Measurements from ENCODE around the gene CCDC63. TPM values are rescaled to one million over a fixed set of nuclear protein-coding genes. Genes with fewer than 3 reads are reported as not detected.
A peak's percentile ranks its signal among the peaks of the same experiment; 100 is the strongest.

The CCDC63 gene
- total and polyA plus RNA-seq, 9 of the 15 experiments (the other 6 are each of a cell fraction or from before 2014, with no cell fraction given), result not detected

DNA sequence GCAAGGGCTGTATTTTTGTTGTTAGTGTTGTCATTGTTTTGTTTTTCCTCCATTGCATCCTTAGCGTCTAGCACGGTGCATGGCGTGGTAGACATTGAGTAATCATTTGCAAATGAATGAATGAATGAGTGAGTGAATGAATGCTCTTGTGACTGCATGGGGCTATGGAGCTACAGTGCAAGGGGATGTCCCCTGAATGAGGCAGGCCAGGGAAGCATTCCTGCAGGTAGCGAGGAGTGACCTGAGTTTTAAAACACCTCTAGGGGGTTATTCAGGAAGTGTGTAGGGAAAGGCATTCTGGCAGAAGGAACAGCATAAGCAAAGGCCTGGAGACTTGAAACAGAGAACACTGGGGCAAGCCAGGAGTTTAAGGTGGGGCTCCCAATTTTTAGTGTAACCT lies 56.7 kb downstream of the CCDC63 start:
- WGBS (ENCODE audit: insufficient coverage, low coverage, missing lambda C conversion rate), result 0% methylated on average over 4 of the region's 4 CpGs
- H3K9me1 ChIP-seq (ENCODE audit: control insufficient read depth, insufficient read depth, low read length), result no peaks in the 10 kb centered on the region
- in situ Hi-C loops (cut with MboI), result no loop called here
- H3K4me3 ChIP-seq, result no peak overlapping the region
- CTCF ChIA-PET (ENCODE audit: low intra/inter-chr PET ratio), result no interaction called here
- TF ChIP-seq RBM25 (IDR thresholded peaks at IDR 0.05; ENCODE audit: low read depth, low read length, severe bottlenecking) (peak; percentile 26), ZNF24 (IDR thresholded peaks at IDR 0.05) (peak; percentile 74)
- TF ChIP-seq, protein P1, sequence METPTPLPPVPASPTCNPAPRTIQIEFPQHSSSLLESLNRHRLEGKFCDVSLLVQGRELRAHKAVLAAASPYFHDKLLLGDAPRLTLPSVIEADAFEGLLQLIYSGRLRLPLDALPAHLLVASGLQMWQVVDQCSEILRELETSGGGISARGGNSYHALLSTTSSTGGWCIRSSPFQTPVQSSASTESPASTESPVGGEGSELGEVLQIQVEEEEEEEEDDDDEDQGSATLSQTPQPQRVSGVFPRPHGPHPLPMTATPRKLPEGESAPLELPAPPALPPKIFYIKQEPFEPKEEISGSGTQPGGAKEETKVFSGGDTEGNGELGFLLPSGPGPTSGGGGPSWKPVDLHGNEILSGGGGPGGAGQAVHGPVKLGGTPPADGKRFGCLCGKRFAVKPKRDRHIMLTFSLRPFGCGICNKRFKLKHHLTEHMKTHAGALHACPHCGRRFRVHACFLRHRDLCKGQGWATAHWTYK (CRISPR knock-in tag; IDR thresholded peaks at IDR 0.05), result no peak
- FAIRE-seq, result no peak
- DNase-seq (ENCODE audit: extremely low read depth in 1 of 4, low spot score in 3 of 4), result no peak
- no peak overlapping the region for H2AFZ ChIP-seq (ENCODE audit: low read depth, low read length)
- H3K4me1 ChIP-seq (replicated peaks in 1 of 2; ENCODE audit: control insufficient read depth in 2 of 2, insufficient read depth in 2 of 2, low read length in 2 of 2), result 0 out of 5 replicates have a peak, but pooled peaks cover 0 to under 1% of the 10 kb centered on the region in 2 experiments
- peaks cover 3 to 24% of the 10 kb centered on the region in 2 experiments; a peak in 4 of 5 replicates for H3K27me3 ChIP-seq (ENCODE audit: control insufficient read depth in 2 of 2, insufficient read depth in 2 of 2, low read length in 2 of 2)
- H3K79me2 ChIP-seq (ENCODE audit: control insufficient read depth, insufficient read depth, low read length), result no peaks in the 10 kb centered on the region
- H4K20me1 ChIP-seq (replicated peaks; ENCODE audit: control insufficient read depth, insufficient read depth, low read length), result no peaks in the 10 kb centered on the region
- H3K4me2 ChIP-seq (ENCODE audit: insufficient read depth, low read length), result no peak overlapping the region
- POLR2A ChIA-PET, result no interaction called here
- no peak overlapping the region for H3K27ac ChIP-seq (ENCODE audit: extremely low read depth, low read depth, low read length)
- BruUV-seq (replicated peaks), result no TSS peak
- no peaks in the 10 kb centered on the region for H3K36me3 ChIP-seq (ENCODE audit: control insufficient read depth, insufficient read depth, low read length)
- no peak overlapping the region for H3K9ac ChIP-seq (ENCODE audit: insufficient read depth in 1 of 2, low read depth in 2 of 2, low read length in 2 of 2)
- ATAC-seq, result no peak
- intact Hi-C loops (cut with micrococcal nuclease), result no loop called here
- H3K9me3 ChIP-seq (replicated peaks; ENCODE audit: control insufficient read depth, insufficient read depth, low read depth, low read length), result no peaks in the 10 kb centered on the region; the same call in 1 of the 2 replicates

DNA sequence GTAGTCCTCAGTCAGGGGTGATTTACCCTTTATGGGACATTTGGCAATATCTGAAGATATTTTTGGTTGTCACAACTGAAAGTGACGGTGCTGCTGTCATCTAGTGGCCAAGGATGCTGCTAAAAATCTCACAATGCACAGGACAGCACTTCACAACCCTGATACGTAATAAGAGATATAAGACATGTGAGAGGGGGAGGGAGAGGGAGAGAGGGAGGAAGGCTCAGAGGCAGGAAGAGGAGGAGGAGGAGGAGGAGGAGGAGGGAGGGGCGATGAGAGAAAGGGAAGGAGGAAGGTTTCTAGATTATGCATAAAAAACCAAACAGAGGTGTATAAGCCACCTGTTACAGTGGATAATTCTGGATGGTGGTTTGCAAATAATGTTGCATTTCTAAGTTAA lies 59.3 kb downstream of the CCDC63 start:
- 3% methylated on average over 2 of the region's 3 CpGs for WGBS (ENCODE audit: insufficient coverage, low coverage, missing lambda C conversion rate)
- H3K9ac ChIP-seq (ENCODE audit: insufficient read depth in 1 of 2, low read depth in 2 of 2, low read length in 2 of 2), result no peak overlapping the region
- peaks cover 6 to 45% of the 10 kb centered on the region in 2 experiments; a peak in 4 of 5 replicates for H3K27me3 ChIP-seq (ENCODE audit: control insufficient read depth in 2 of 2, insufficient read depth in 2 of 2, low read length in 2 of 2)
- ChIA-PET CTCF (ENCODE audit: low intra/inter-chr PET ratio) (no interaction called here), POLR2A (no interaction called here)
- intact Hi-C loops (cut with micrococcal nuclease), result no loop called here
- H3K36me3 ChIP-seq (ENCODE audit: control insufficient read depth, insufficient read depth, low read length), result no peaks in the 10 kb centered on the region
- FAIRE-seq (no peak), DNase-seq (ENCODE audit: extremely low read depth in 1 of 4, low spot score in 3 of 4) (peak in 1 of 4 experiments; percentile 11), ATAC-seq (0 out of 3 replicates have a peak, but pooled peaks have one; percentile 31)
- no peaks in the 10 kb centered on the region; the same call in 1 of the 2 replicates for H3K9me3 ChIP-seq (replicated peaks; ENCODE audit: control insufficient read depth, insufficient read depth, low read depth, low read length)
- H3K79me2 ChIP-seq (ENCODE audit: control insufficient read depth, insufficient read depth, low read length), result no peaks in the 10 kb centered on the region
- no peaks in the 10 kb centered on the region for H4K20me1 ChIP-seq (replicated peaks; ENCODE audit: control insufficient read depth, insufficient read depth, low read length)
- no peak overlapping the region for H3K4me2 ChIP-seq (ENCODE audit: insufficient read depth, low read length)
- H2AFZ ChIP-seq (ENCODE audit: low read depth, low read length), result no peak overlapping the region
- no TSS peak for BruUV-seq (replicated peaks)
- 0 out of 5 replicates have a peak, but pooled peaks cover 0 to 3% of the 10 kb centered on the region in 2 experiments for H3K4me1 ChIP-seq (replicated peaks in 1 of 2; ENCODE audit: control insufficient read depth in 2 of 2, insufficient read depth in 2 of 2, low read length in 2 of 2)
- no peak overlapping the region for H3K27ac ChIP-seq (ENCODE audit: extremely low read depth, low read depth, low read length)
- no peaks in the 10 kb centered on the region for H3K9me1 ChIP-seq (ENCODE audit: control insufficient read depth, insufficient read depth, low read length)
- in situ Hi-C loops (cut with MboI), result no loop called here
- no peak overlapping the region for H3K4me3 ChIP-seq
- TF ChIP-seq, protein P2, sequence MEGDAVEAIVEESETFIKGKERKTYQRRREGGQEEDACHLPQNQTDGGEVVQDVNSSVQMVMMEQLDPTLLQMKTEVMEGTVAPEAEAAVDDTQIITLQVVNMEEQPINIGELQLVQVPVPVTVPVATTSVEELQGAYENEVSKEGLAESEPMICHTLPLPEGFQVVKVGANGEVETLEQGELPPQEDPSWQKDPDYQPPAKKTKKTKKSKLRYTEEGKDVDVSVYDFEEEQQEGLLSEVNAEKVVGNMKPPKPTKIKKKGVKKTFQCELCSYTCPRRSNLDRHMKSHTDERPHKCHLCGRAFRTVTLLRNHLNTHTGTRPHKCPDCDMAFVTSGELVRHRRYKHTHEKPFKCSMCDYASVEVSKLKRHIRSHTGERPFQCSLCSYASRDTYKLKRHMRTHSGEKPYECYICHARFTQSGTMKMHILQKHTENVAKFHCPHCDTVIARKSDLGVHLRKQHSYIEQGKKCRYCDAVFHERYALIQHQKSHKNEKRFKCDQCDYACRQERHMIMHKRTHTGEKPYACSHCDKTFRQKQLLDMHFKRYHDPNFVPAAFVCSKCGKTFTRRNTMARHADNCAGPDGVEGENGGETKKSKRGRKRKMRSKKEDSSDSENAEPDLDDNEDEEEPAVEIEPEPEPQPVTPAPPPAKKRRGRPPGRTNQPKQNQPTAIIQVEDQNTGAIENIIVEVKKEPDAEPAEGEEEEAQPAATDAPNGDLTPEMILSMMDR (IDR thresholded peaks at IDR 0.05 in 2 of 3, conservative IDR thresholded peaks at IDR 0.05 in 1 of 3; ENCODE audit: insufficient read depth in 2 of 3, low read depth in 1 of 3, low read length in 3 of 3), result peak in 2 of 3 experiments; percentile 15 to 21; a peak in 1 of 6 replicates
- TF ChIP-seq, protein P3, sequence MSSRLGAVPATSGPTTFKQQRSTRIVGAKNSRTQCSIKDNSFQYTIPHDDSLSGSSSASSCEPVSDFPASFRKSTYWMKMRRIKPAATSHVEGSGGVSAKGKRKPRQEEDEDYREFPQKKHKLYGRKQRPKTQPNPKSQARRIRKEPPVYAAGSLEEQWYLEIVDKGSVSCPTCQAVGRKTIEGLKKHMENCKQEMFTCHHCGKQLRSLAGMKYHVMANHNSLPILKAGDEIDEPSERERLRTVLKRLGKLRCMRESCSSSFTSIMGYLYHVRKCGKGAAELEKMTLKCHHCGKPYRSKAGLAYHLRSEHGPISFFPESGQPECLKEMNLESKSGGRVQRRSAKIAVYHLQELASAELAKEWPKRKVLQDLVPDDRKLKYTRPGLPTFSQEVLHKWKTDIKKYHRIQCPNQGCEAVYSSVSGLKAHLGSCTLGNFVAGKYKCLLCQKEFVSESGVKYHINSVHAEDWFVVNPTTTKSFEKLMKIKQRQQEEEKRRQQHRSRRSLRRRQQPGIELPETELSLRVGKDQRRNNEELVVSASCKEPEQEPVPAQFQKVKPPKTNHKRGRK (tag; IDR thresholded peaks at IDR 0.05), result peak; percentile 44; the same call in 1 of the 2 replicates
- no peak for TF ChIP-seq HDAC3 (IDR thresholded peaks at IDR 0.05; ENCODE audit: borderline replicate concordance, partially characterized antibody)
- no peak for TF ChIP-seq MEF2D (tag; conservative IDR thresholded peaks at IDR 0.05; ENCODE audit: low read depth)
- TF ChIP-seq ZNF23 (CRISPR knock-in tag; IDR thresholded peaks at IDR 0.05), result no peak
- no peak for TF ChIP-seq POLR2G (IDR thresholded peaks at IDR 0.05; ENCODE audit: low read depth, low read length)

Data from K562 (cell line).